Uterus (tissue), 4 donors: ENCODE measurements around the gene ATP1B4. TPM values are rescaled to one million over a fixed set of nuclear protein-coding genes. Genes with fewer than 3 reads are reported as not detected.

Experiments
- DNase-seq, 2 donors: peaks; one replicate each; pipeline ENCODE4 v3.0.0-alpha.2; 2019 to 2020
- H3K27ac ChIP-seq, 2 donors: fragments of 200-600 bp; sonication (generic); 1 replicate in 1 of 2; 2 replicates in 1 of 2; pipeline ENCODE4 v1.5.1; 2016 to 2018
- H3K27me3 ChIP-seq, 2 donors: fragments of 200-600 bp; sonication (generic); one replicate each; pipeline ENCODE4 v1.5.1; 2018 to 2019; ENCODE audit warnings: control low read depth in 1 of 2
- H3K36me3 ChIP-seq, 2 donors: fragments of 200-600 bp; sonication (generic); one replicate each; pipeline ENCODE4 v1.5.1; 2019; ENCODE audit warnings: control low read depth in 1 of 2
- H3K4me1 ChIP-seq, 2 donors: fragments of 200-600 bp; sonication (generic); one replicate each; pipeline ENCODE4 v1.5.1; 2018 to 2019; ENCODE audit warnings: control low read depth in 1 of 2
- H3K4me3 ChIP-seq, 2 donors: fragments of 200-600 bp; sonication (generic); 1 replicate in 1 of 2; 2 replicates in 1 of 2; pipeline ENCODE4 v1.5.1; 2018 to 2019; ENCODE audit warnings: mild to moderate bottlenecking in 1 of 2
- H3K9me3 ChIP-seq, 2 donors: fragments of 200-600 bp; sonication (generic); one replicate each; pipeline ENCODE4 v1.5.1; 2019; ENCODE audit warnings: control low read depth in 1 of 2
- POLR2A ChIP-seq, 2 donors: fragments of 450-650 bp; IDR thresholded peaks; one replicate each; pipeline ENCODE4 v1.6.1; 2016; ENCODE audit warnings: antibody characterized with exemption in 2 of 2, mild to moderate bottlenecking in 1 of 2, moderate library complexity in 1 of 2
- intact Hi-C: fragments of 100-400 bp; cut with DNase I; formaldehyde crosslinking; loops from one replicate; pipeline ENCODE4 v1.15.1; 2023; ENCODE audit warnings: low total_unique reads
- total RNA-seq, 4 donors: library from RNA; depleted of rRNA in 3 of 4; stranded (reverse); fragments of >200 nt in 3 of 4; gene quantifications; one replicate each; pipeline versions ENCODE4 v1.1.0 to v1.2.4, GENCODE V29; 2014 to 2023
- TF ChIP-seq, protein P1 (sequence below), 4 experiments: fragments of 200-600 bp in 2 of 4; fragments of 450-650 bp in 2 of 4; sonication (generic) in 2 of 4; IDR thresholded peaks; one replicate each; pipeline ENCODE4 v1.5.1; 2016 to 2019; ENCODE audit warnings: antibody characterized with exemption in 4 of 4, mild to moderate bottlenecking in 2 of 4, moderate library complexity in 1 of 4
- donor health status: DM: yes; HTN: yes; CAD: no.

The ATP1B4 gene
- not detected for total RNA-seq

DNA sequence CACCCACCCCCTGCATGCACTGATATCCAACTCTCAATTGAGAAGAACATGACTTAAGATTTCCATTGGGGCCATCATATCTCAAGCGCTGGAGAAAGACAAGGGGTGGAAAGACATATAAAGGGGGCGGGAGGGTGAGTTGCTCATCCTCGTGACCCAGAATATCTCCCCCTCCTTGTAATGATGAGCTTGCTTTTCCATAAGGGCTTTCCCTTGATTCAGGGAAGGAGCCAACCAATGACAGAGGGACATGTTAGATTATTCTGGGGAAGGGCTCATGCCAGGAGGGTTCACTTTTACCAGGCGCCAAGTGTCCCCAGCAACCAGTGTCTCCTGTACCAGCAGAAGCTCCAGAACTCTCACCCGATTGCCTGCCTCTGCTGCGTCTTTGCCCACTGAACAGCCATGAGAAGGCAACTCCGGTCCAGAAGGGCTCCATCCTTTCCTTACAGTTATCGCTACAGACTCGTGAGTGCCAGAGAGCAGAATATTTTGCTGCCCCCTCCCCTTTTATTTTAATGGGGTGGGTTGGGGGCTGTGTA, at the start of gene ATP1B4:
Gene ATP1B4 (plus strand): TSS at position 326 of the 542 bp plus-strand sequence. CDS start 80 bp downstream, at position 406.
- Histone ChIP-seq H3K4me3 (no peak within 1 kb of the TSS), H3K27me3 (no peaks in the 10 kb centered on the region), H3K36me3 (no peaks in the 10 kb centered on the region), H3K4me1 (no peaks in the 10 kb centered on the region), H3K27ac (no peak within 1 kb of the TSS), H3K9me3 (no peaks in the 10 kb centered on the region)
- TF ChIP-seq, protein P1, sequence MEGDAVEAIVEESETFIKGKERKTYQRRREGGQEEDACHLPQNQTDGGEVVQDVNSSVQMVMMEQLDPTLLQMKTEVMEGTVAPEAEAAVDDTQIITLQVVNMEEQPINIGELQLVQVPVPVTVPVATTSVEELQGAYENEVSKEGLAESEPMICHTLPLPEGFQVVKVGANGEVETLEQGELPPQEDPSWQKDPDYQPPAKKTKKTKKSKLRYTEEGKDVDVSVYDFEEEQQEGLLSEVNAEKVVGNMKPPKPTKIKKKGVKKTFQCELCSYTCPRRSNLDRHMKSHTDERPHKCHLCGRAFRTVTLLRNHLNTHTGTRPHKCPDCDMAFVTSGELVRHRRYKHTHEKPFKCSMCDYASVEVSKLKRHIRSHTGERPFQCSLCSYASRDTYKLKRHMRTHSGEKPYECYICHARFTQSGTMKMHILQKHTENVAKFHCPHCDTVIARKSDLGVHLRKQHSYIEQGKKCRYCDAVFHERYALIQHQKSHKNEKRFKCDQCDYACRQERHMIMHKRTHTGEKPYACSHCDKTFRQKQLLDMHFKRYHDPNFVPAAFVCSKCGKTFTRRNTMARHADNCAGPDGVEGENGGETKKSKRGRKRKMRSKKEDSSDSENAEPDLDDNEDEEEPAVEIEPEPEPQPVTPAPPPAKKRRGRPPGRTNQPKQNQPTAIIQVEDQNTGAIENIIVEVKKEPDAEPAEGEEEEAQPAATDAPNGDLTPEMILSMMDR (IDR thresholded peaks at IDR 0.05) = no peak
- TF ChIP-seq POLR2A (IDR thresholded peaks at IDR 0.05) = no peak
- intact Hi-C loops = no loop called here
- no peak for DNase-seq

DNA sequence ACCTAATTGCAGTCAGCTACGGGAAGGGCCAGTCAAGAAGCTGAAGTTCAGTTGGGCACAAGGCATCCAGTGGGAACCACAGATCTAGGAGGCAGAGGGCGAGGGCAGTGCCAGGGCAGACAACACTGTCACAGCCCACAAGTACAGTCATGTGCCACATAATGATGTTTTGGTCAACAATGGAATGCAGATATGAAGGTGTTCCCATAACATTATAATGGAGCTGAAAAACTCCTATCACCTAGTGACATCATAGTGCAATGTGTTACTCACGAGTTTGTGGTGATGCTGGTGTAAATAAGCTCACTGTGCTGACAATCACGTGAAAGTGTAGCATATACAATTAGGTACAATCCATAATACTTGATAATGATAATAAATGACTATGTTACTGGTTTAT, 46.1 kb upstream of the ATP1B4 start:
- TF ChIP-seq, protein P1 (IDR thresholded peaks at IDR 0.05) = no peak
- no peak for TF ChIP-seq POLR2A (IDR thresholded peaks at IDR 0.05)
- no peaks in the 10 kb centered on the region for H3K9me3 ChIP-seq
- H3K27me3 ChIP-seq = peaks cover 0 to 5% of the 10 kb centered on the region in 2 donors
- H3K4me1 ChIP-seq = no peaks in the 10 kb centered on the region
- no peak overlapping the region for H3K27ac ChIP-seq
- H3K4me3 ChIP-seq = no peak overlapping the region
- intact Hi-C loops = no loop called here
- H3K36me3 ChIP-seq = no peaks in the 10 kb centered on the region
- no peak for DNase-seq

DNA sequence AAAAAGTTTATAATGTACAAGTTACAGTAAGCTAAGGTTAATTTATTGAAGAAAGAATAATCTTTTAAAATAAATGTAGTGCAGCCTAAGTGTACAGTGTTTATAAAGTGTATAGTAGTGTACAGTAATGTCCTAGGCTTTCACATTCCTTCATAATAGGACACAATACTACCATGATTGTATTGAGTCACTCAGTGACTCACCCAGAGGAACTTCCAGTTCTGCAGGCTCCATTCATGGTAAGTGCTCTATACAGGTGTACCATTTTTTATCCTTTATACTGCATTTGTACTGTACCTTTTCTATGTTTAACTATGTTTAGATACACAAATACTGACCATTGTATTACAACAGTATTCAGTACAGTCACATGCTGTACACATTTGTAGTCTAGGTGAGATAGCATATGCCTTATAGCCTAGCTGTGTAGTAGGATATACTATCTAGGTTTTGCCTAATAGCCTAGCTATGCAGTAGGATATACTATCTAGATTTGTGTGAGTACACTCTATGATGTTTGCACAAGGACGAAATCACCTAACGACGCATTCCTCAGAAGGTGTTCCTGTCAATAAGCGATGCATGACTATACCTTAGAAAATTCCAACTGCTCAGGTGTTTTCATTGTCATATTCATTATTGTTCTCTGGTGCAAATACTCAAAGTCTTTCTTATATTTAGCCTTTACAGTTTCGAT, 45.2 kb upstream of the ATP1B4 start:
- no peaks in the 10 kb centered on the region for H3K4me1 ChIP-seq
- H3K9me3 ChIP-seq = no peaks in the 10 kb centered on the region
- no peaks in the 10 kb centered on the region for H3K36me3 ChIP-seq
- no peak for DNase-seq
- H3K27ac ChIP-seq = no peak overlapping the region
- TF ChIP-seq POLR2A (IDR thresholded peaks at IDR 0.05) = no peak
- TF ChIP-seq, protein P1 (IDR thresholded peaks at IDR 0.05) = no peak
- intact Hi-C loops = no loop called here
- peaks cover 0 to 5% of the 10 kb centered on the region in 2 donors for H3K27me3 ChIP-seq
- no peak overlapping the region for H3K4me3 ChIP-seq

DNA sequence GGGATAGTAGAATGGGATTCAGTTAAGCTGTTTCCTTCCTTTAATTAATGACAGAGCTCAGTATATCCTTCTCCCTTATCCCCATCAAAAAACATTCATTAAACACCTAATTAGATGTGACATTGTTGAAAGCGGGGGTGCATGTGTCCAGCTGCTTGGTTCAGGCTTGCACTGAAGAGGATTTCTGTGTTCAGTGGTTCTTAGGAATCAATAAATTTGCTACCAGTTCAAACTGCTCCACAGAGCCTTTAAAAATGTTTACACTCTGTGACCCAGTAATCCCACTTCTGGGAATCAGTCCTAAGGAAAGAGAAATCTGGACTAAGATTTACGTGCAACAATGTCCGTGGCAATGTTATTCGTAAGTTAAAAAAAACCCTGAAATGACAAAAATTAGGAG, 43.5 kb upstream of the ATP1B4 start:
- intact Hi-C loops = no loop called here
- Histone ChIP-seq H3K36me3 (no peaks in the 10 kb centered on the region), H3K4me1 (no peaks in the 10 kb centered on the region), H3K27me3 (peaks cover 0 to 5% of the 10 kb centered on the region in 2 donors), H3K4me3 (no peak overlapping the region), H3K27ac (no peak overlapping the region), H3K9me3 (no peaks in the 10 kb centered on the region)
- TF ChIP-seq POLR2A (IDR thresholded peaks at IDR 0.05) = no peak
- TF ChIP-seq, protein P1 (IDR thresholded peaks at IDR 0.05) = no peak
- no peak for DNase-seq

DNA sequence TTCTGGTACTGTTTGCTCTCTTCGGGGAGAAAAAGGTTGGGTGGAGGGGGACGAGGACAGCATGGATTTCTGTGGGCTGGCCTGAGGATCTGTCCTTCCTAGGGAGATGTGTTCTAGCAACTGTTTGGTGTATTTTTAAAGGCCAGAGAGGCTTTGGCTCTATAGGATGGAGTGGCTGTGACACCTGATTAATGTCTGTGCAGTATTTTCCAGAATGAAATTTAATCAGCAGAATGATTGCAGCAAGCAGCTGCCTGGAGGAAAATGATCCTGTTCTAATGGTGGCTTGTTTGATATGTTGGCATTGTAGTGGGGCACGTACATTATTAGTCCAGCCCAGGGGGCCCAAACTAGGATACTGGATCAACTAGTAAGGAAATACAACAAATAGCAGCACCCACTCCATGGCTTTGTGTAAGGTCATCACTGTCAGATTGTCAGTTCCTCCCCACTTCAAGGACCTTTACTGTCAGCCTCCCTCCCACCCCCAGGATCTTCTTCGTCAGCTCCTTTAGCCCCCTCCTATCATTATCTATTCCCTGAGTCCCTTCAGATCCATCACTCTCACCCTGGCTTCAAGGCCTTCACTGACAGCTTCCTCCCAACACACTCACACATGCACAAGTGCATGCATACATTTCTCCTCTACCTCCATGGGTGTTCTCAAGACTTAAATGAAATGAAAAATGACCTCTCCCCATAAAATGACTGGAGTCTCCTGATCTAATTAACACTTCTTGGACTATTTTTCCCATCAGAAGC, 40.2 kb upstream of the ATP1B4 start:
- no peak for DNase-seq
- Histone ChIP-seq H3K4me3 (no peak overlapping the region), H3K4me1 (no peaks in the 10 kb centered on the region), H3K27me3 (no peaks in the 10 kb centered on the region), H3K36me3 (no peaks in the 10 kb centered on the region), H3K9me3 (no peaks in the 10 kb centered on the region), H3K27ac (no peak overlapping the region)
- intact Hi-C loops = no loop called here
- no peak for TF ChIP-seq POLR2A (IDR thresholded peaks at IDR 0.05)
- TF ChIP-seq, protein P1 (IDR thresholded peaks at IDR 0.05) = no peak
